ENCODE results near the gene PIP5KL1.

DNA sequence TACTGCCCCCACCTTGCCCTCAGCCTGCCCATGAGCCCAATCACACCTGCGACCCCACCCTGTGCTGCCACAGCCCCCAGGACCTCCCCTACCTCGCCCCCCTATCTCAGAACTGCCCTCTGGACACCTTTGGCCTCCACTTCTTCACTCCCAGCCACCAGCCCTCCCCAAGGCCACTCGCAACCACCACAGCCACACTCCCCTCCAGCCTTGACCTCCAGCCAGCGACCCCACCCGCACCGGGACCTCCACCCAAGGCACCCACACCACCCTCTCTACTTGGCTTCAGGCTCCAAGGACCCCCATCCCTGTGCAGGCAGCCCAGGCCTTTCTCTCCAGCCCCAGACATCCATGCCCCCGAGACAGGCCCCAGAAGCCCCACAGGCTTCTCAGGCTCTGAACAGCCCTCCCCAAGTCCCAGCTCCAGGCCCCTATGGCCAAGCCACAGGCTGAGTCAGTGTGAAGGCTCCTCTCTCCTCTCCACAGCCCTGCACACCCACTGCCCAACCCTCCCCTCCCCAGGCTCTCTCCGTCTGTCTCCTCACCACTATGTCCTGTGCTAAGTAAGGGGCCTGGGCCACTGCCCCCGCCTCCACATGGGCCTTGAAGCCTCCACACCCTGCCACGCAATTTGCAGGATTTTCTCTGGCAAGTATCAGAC is 55.1 kb downstream of the PIP5KL1 start:
- TF ChIP-seq EZH2 (IDR thresholded peaks at IDR 0.05; ENCODE audit: low read depth, unreplicated experiment) (no peak), POLR2AphosphoS5 (IDR thresholded peaks at IDR 0.05; ENCODE audit: low read depth) (no peak), STAT1 (IDR thresholded peaks at IDR 0.05; ENCODE audit: unreplicated experiment) (no peak), JUNB (IDR thresholded peaks at IDR 0.05; ENCODE audit: unreplicated experiment) (no peak), EZH2phosphoT487 (IDR thresholded peaks at IDR 0.05; ENCODE audit: unreplicated experiment) (no peak), CREB1 (CRISPR knock-in tag; IDR thresholded peaks at IDR 0.05; ENCODE audit: low read depth) (no peak)
- TF ChIP-seq, protein P1, sequence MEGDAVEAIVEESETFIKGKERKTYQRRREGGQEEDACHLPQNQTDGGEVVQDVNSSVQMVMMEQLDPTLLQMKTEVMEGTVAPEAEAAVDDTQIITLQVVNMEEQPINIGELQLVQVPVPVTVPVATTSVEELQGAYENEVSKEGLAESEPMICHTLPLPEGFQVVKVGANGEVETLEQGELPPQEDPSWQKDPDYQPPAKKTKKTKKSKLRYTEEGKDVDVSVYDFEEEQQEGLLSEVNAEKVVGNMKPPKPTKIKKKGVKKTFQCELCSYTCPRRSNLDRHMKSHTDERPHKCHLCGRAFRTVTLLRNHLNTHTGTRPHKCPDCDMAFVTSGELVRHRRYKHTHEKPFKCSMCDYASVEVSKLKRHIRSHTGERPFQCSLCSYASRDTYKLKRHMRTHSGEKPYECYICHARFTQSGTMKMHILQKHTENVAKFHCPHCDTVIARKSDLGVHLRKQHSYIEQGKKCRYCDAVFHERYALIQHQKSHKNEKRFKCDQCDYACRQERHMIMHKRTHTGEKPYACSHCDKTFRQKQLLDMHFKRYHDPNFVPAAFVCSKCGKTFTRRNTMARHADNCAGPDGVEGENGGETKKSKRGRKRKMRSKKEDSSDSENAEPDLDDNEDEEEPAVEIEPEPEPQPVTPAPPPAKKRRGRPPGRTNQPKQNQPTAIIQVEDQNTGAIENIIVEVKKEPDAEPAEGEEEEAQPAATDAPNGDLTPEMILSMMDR (conservative IDR thresholded peaks at IDR 0.05; ENCODE audit: low read depth in 2 of 2): no peak
